ENCODE measurements around the gene CYRIA.

Gene CYRIA

DNA sequence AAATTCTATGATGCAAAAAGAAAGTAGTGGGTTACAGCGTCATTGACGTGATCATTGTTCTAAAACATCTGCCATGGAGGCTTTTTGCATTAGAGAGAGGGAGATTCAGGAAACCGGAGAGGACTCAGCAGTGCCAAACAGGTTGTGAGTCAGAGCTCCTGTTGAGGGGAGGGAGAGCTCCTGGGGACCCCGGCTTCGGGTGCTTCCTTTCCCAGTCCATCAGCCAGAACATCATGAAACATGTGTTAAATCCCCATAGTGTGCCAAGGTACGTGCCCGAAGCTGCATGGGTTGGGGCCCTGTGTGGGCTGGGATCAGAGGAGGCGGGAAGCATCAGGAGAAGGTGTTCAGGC, 791 bp upstream of the CYRIA start:
- no peak for DNase-seq (ENCODE audit: low read depth)

DNA sequence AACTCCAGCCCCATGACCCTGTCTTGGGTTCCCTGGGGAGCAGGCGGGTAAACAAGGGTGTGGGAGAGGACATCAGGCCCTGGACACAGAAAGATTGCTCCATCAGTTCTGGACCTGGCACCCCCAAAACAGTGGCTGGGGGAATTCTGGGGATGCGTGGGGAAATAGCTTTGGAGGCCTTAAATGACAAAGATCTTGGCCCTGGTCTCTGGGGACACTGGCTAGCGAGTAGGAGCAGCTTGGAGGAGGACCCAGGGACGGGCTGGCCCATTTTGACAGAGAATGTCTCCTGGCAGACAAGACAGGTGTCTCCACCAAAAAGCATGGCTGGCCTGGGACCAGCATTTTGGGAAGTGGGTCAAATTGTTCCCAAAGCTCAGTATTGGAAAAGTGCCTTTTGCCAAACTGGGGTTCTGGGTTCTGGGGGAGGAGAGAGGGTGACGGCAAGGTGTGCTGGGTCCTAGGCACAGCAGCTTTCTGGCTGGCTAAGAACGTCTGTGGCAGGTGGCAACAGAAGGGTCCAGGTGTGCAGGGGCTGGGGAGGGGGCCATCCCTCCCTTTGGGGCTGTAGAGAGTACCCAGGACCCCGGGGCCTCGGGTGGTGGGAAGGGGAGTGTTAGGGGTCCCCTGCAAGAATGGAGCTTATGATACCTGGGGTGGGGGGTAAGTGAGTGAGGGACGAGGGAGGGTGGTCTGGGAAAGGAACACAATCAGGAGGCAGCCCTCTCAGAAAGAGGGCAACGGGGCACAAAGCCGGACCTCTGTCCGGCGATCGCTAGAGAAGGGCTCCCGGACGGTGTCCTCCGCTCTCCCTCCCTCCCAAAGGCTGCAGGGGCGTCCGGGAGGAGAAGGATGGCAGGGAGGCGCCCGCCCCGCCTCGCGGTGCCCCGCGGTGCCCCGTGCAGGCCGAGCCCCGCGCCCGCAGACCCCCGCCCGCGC, 556 bp downstream of the CYRIA start:
- no peak for DNase-seq (ENCODE audit: low read depth)

DNA sequence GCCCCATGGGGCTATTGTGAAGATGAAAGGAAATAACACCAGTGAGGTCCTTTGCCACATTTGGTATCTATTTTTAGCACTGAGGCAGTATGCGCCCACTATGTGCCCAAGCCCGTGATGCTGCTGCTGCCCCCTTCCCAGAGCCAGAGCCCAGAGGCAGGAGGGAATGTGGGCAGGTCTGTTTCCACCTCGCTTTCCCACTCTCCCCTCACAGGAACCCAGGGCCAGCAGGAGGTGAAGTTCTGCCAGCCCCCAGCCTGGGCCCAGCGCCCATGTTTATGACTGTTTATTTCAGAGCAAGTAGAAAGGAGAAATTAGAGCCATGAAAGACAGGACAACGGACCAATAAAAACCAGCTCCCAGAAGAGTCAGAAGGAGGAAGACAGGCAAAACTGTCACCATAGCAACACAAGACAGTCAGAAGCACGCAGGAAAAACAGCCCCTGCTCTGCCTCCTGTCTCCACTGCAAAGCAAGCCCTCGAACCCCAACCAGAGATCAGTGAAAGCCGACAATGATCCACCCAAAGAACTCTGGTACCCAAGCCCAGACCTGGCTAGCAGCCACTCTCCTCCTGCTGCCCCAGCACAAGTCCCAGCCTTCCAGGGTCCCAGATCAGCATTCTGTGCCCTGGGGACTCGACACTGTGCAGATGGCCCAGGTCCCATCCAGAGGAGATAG, 1.4 kb downstream of the CYRIA start:
- no peak for DNase-seq (ENCODE audit: low read depth)

- DNase-seq (ENCODE audit: low read depth) = no peak
Observed at GRCh38 chr2:16663121-16663905, 2.3 kb downstream of the CYRIA start.

GRCh38 chr2:16661936-16662839, 3.4 kb downstream of the CYRIA start:
- DNase-seq (ENCODE audit: low read depth) = no peak

DNA sequence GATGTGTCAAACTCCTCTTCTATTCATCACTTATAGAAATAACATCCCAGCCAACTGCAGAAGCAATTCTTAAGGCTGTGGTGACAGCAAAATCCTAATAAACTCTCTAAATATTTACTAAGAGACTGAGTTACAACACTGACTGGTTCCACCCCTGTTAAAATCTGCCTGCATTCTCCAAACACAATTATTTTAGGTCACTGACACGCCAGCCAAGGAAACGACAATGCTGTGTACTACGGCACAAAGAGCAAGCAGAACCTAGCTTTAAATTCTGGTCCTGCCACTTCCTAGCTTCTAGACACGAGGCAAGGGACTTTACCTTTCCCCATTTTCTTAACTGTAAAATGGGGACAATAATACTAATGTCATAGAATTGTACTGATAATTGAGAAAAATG, 4.1 kb downstream of the CYRIA start:
- no peak for DNase-seq (ENCODE audit: low read depth)

GRCh38 chr2:16660556-16660955, 5.1 kb downstream of the CYRIA start:
- DNase-seq (ENCODE audit: low read depth) = no peak

GRCh38 chr2:16660114-16660513, 5.5 kb downstream of the CYRIA start:
- no peak for DNase-seq (ENCODE audit: low read depth)

GRCh38 chr2:16658076-16658739, 7.4 kb downstream of the CYRIA start:
- no peak for DNase-seq (ENCODE audit: low read depth)

DNA sequence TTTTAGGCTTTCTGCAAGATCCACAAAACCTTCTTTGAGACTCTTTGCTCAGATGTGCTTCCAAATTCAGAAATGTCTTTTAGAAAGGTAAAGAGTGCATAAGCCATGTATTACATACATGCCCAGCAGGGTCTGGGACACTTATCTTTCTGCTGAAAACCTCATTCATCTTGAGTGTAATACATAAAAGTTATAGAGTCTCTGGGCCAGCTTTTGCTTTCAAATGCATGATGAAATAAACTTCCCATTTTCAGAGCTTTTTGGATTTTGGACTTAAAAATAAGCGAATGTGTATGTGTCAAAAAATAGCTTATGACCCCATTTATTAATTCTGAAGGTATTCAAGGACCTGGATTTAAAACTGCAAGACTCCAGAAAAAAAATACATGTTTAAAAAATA, 8.0 kb downstream of the CYRIA start:
- no peak for DNase-seq (ENCODE audit: low read depth)

- DNase-seq (ENCODE audit: low read depth) = no peak
Observed at GRCh38 chr2:16656784-16657391, 8.7 kb downstream of the CYRIA start.

DNA sequence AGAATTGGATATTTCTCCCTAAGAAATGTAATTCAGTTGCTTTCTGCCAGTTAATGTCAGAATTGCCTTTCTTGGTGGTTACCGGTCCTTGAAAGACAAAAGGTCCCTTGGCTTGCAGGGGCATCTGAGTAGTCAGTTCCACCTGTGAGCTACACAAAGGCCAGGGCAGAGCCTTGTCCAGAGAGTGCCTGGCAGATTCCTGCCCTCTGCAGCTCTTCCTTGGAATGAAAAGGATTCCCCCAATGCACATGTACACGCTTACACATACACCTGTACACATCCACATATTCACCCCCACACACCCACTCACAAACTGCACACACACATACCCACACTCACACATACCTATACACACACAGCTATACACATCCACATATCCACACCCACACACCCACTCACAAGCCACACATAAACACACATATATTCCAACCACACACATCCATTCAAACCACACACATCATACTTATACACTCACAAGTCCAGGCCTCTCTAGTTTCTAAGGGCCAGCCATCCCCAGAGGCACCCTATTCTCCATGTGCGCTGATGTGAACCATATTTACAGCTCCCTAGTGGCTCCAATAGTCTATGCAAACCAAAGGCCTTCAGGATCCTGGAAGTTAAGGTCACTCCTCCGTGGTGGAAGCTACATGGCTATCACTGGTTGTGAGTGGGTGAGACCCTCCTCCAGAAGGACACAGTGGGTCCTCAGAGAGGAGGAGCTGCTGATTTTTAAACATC, 9.6 kb downstream of the CYRIA start:
- DNase-seq (ENCODE audit: low read depth) = no peak

DNA sequence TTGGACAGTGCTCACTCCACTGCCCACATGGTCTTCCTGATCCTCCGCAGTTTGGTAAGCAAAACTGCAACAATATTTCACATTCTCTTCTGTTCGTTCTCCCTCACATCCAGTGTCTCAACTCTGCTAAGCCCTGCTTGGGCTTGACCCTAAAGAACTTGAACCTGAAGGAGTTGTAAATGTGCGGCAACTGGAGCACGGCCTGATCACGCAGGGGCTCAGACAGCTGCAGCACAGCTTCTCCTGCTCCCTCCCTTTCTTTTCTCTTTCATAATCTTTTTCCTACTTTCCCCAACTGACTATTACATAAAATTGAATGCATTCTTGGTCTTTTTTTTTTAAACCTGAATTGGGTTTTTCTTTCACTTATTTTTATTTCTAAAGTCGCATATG, 10.2 kb downstream of the CYRIA start:
- DNase-seq (ENCODE audit: low read depth) = no peak

- no peak for DNase-seq (ENCODE audit: low read depth)
Observed at GRCh38 chr2:16654833-16655444, 10.7 kb downstream of the CYRIA start.

DNA sequence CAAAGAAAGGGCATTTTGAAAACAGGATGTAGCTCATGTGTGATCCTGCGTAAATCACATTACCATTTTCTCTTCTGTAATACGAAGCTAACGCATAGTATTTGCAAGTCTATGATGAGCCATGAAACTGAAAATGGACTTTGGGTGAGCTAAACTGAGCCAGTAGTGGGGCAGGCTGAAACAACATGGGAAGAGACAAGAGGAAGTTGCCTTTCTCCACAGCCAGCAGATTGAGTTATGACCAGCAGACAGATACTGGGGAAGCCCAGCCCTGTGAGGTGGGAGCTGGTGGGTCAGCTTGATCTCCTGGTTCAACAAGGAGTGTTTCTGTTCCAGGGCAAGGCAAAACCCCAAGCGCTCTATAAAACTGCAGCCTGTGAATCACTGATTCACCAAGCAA, 11.8 kb downstream of the CYRIA start:
- no peak for DNase-seq (ENCODE audit: low read depth)

- no peak for DNase-seq (ENCODE audit: low read depth)
Observed at GRCh38 chr2:16653083-16653375, 12.6 kb downstream of the CYRIA start.

GRCh38 chr2:16652296-16653082, 13.1 kb downstream of the CYRIA start:
- DNase-seq (ENCODE audit: low read depth) = no peak

GRCh38 chr2:16650287-16651249, 15.1 kb downstream of the CYRIA start:
- no peak for DNase-seq (ENCODE audit: low read depth)
